Stimulated activated memory B cell treated with anti-CD40 and anti-IgM and Interleukin-4, amounts not matched to agents 10 μg/mL and 1 μg/mL and 100 μg/mL, for 72 hours (primary cell): ENCODE results near the gene SLC5A1.

ENCODE experiments used
- ATAC-seq: fragments of 150-1000 bp; cut with Tn5 transposase; 2 replicates; pipeline ENCODE4 v1.10.0; 2021
- H3K27ac Mint-ChIP-seq: one replicate; pipeline ENCODE4 v1.8.0; 2022; ENCODE audit warnings: mild to moderate bottlenecking, mixed read lengths
- H3K27me3 Mint-ChIP-seq: one replicate; pipeline ENCODE4 v1.8.0; 2022; ENCODE audit warnings: mixed read lengths
- H3K36me3 Mint-ChIP-seq: one replicate; pipeline ENCODE4 v1.8.0; 2022; ENCODE audit warnings: mixed read lengths
- H3K4me1 Mint-ChIP-seq: one replicate; pipeline ENCODE4 v1.8.0; 2022; ENCODE audit warnings: mixed read lengths
- H3K4me3 Mint-ChIP-seq: one replicate; pipeline ENCODE4 v1.8.0; 2022; ENCODE audit warnings: mild to moderate bottlenecking, moderate library complexity, mixed read lengths
- H3K9me3 Mint-ChIP-seq: one replicate; pipeline ENCODE4 v1.8.0; 2022; ENCODE audit warnings: mixed read lengths

Gene SLC5A1

DNA sequence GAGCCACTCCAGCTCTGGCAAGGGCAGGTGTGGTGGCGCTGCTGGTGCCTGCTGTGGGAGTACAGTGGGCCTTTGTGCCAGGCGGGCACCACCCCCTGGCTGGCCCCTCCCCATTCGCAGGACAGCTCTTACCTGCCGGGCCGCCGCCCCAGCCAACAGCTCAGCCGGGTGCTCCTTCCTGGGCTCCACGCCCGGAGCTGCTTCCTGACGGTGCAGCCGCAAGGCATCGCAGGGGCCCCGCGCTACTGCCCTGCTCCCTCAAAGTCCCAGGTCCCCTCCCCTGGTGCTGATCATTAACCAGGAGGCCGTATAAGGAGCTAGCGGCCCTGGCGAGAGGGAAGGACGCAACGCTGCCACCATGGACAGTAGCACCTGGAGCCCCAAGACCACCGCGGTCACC lies at the start of gene SLC5A1:
Gene SLC5A1 (plus strand): TSS at position 338 of the 400 bp plus-strand sequence. CDS start 21 bp downstream, at position 359.
- Mint-ChIP-seq H3K4me1 (no peaks in the 10 kb centered on the region), H3K9me3 (no peaks in the 10 kb centered on the region), H3K27me3 (peaks cover 67% of the 10 kb centered on the region), H3K36me3 (no peaks in the 10 kb centered on the region), H3K4me3 (no peak within 1 kb of the TSS), H3K27ac (no peak within 1 kb of the TSS)
- ATAC-seq: no peak

DNA sequence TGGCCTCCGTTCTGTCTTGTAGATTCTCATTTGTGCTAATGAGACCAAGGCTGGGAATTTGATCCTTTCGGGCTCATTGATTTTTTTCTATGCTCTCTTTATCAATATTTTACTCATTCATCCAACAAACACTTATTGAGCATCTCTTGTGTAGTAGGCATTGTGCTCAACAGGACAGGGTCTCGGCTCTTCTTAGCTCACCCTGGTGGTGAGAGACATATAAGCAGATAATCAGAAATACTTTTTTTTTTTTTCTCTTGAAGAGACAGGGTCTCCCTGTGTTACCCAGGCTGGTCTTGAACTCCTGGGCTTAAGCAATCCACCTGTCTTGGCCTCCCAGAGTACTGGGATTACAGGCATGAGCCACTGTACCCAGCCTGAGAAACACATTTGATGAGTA lies 48.0 kb upstream of the SLC5A1 start:
- ATAC-seq: no peak
- no peak overlapping the region for H3K4me3 Mint-ChIP-seq
- no peaks in the 10 kb centered on the region for H3K36me3 Mint-ChIP-seq
- H3K4me1 Mint-ChIP-seq: no peaks in the 10 kb centered on the region
- H3K27me3 Mint-ChIP-seq: peaks cover 26% of the 10 kb centered on the region
- H3K27ac Mint-ChIP-seq: no peak overlapping the region
- H3K9me3 Mint-ChIP-seq: no peaks in the 10 kb centered on the region

DNA sequence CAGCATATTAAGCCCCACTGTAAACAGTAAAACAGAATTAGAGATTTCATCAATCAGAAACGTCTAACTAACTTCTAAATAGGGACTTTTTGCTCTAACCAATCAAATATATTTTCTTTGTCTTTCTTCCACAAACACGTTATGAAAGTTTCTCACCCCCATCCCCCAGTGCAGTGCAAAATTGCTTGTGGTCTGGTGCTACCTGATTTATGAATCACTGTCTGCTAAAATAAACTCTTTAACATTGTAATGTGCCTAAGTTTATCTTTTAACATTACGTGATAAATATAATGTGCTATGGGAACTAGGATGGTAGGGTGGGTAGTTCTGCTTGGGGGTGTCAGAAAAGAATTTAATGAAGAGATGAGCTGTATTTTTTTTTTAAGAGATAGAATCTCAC lies 47.3 kb upstream of the SLC5A1 start:
- Mint-ChIP-seq H3K27me3 (peaks cover 26% of the 10 kb centered on the region), H3K4me3 (no peak overlapping the region), H3K4me1 (no peaks in the 10 kb centered on the region), H3K27ac (no peak overlapping the region), H3K36me3 (no peaks in the 10 kb centered on the region), H3K9me3 (no peaks in the 10 kb centered on the region)
- no peak for ATAC-seq

DNA sequence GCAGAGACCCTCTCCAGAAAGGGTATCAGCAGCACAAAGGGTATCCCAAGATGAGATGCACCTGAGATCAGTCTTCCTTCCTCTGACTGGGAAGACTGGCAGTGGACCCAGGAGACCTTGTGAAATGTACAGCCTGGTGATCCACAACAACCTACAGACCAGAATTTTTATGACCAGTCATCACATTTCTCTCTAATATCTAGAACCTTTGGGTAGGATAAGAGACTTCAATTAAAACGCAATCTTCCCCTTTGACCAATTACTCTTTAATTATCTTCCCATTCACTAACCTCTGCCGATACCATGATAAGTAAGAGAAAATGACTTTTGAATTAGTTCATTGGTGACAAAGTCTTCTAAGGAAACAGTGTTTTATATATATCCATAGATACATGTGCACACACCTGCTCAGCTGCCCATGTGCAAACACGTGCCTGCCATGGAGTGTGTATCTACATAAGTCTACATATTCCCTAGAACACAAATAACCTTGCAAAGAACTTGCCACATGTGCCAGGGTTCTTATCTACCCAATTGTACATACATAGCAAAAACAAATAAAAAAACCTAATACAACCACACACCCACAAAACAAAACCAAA lies 44.2 kb upstream of the SLC5A1 start:
- Mint-ChIP-seq H3K27me3 (peaks cover 29% of the 10 kb centered on the region), H3K4me1 (no peaks in the 10 kb centered on the region), H3K9me3 (peaks cover 2% of the 10 kb centered on the region), H3K36me3 (no peaks in the 10 kb centered on the region), H3K27ac (no peak overlapping the region), H3K4me3 (no peak overlapping the region)
- no peak for ATAC-seq

DNA sequence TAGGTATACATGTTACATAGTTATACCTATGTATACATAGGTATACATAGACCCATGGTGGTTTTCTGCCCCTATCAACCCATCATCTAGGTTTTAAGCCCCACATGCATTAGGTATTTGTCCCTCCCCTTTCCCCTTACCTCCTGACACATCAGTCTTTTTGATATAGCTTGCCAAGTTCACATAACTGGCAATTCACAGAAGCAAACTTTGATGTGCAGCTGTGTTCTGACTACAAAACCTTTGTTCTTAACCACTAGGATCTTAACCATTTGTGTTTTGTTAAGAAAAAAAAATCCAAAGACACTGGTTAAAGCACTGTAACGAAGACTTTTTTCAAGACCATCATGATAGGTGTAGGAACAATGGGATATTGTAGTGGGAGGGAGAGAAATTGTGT lies 42.9 kb upstream of the SLC5A1 start:
- H3K27ac Mint-ChIP-seq: no peak overlapping the region
- no peaks in the 10 kb centered on the region for H3K4me1 Mint-ChIP-seq
- H3K27me3 Mint-ChIP-seq: peaks cover 36% of the 10 kb centered on the region
- H3K36me3 Mint-ChIP-seq: no peaks in the 10 kb centered on the region
- H3K4me3 Mint-ChIP-seq: no peak overlapping the region
- peaks cover 2% of the 10 kb centered on the region for H3K9me3 Mint-ChIP-seq
- no peak for ATAC-seq

DNA sequence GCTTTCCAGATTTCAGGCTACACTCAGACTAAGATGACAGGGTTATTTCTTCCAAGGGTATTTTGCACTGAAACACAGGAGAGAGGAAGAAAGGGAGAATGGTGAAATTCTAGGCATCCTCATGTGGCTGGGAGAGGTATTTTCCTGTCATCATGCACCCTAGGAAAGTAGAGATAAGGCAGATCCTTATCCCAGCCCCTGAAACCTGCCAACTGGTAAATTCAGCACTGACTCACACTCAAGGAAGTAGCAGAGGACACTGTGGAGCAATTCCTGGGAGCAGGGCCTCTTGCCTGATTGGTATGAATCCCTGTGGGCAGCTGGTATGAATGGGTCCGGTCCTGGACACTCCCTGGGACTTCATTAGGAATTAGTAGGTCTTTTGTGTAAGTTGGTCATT lies 37.6 kb upstream of the SLC5A1 start:
- H3K4me1 Mint-ChIP-seq: no peaks in the 10 kb centered on the region
- ATAC-seq: no peak
- no peaks in the 10 kb centered on the region for H3K36me3 Mint-ChIP-seq
- no peak overlapping the region for H3K4me3 Mint-ChIP-seq
- H3K27ac Mint-ChIP-seq: no peak overlapping the region
- H3K9me3 Mint-ChIP-seq: peaks cover 2% of the 10 kb centered on the region
- H3K27me3 Mint-ChIP-seq: peaks cover 10% of the 10 kb centered on the region

DNA sequence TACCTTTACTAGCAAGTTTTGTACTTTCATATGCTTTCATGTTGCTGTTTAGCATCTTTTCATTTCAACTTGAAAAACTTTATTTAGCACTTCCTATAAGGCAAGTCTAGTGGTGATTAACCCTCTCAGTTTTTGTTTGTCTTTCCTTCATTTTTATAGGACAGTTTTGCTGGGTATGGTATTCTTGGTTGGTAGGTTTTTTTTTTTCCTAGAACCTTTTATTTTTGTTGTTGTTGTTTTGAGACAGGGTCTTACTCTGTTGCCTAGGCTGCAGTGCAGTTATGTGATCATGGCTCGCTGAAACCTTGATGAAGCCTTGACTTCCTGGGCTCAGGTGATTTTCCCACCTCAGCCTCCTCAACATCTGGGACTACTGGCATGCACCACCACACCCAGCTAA lies 29.9 kb upstream of the SLC5A1 start:
- Mint-ChIP-seq H3K36me3 (no peaks in the 10 kb centered on the region), H3K27ac (no peak overlapping the region), H3K27me3 (peaks cover 9% of the 10 kb centered on the region), H3K9me3 (peaks cover 15% of the 10 kb centered on the region), H3K4me1 (no peaks in the 10 kb centered on the region), H3K4me3 (no peak overlapping the region)
- no peak for ATAC-seq

DNA sequence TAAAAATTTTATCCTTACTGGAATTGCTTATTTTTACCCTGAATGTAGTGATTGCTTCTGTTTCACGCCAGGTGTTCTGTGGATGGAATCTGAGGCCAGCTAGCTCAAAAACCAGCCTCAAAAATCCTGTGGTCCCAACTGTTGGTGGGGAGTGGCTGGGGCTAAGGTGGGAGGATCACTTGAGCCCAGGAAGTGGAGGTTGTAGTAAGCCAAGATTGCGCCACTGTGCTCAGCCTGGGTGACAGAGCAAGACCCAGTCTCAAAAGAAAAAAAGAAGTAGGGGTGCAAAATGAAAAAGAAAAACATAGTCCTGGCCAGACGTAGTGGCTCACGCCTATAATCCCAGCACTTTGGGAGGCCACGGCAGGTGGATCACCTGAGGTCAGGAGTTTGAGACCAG lies 27.0 kb upstream of the SLC5A1 start:
- ATAC-seq: no peak
- Mint-ChIP-seq H3K4me1 (no peaks in the 10 kb centered on the region), H3K9me3 (peaks cover 22% of the 10 kb centered on the region), H3K4me3 (no peak overlapping the region), H3K27me3 (peaks cover 30% of the 10 kb centered on the region), H3K36me3 (no peaks in the 10 kb centered on the region), H3K27ac (no peak overlapping the region)

DNA sequence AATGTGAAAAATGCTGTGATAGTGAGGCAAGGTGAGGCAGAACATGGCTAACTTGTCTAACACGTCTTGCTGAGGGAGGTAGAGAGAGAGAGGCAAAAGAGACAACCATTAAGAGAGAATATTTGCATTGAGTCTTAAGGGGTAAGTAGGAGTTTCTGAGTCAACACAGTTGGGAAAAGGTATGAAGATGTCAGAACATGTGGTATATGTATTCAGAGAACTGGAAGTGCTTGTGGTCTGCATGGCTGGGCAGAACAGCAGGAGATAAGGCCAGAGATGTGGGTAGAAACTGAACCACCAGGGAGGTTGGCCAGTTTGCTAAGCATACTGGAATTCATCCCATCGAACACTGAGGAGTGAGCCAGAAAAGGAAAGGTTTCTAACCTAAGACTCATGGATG lies 25.0 kb upstream of the SLC5A1 start:
- no peaks in the 10 kb centered on the region for H3K4me1 Mint-ChIP-seq
- peaks cover 35% of the 10 kb centered on the region for H3K27me3 Mint-ChIP-seq
- no peak overlapping the region for H3K4me3 Mint-ChIP-seq
- H3K27ac Mint-ChIP-seq: no peak overlapping the region
- H3K36me3 Mint-ChIP-seq: no peaks in the 10 kb centered on the region
- peaks cover 11% of the 10 kb centered on the region for H3K9me3 Mint-ChIP-seq
- ATAC-seq: no peak

DNA sequence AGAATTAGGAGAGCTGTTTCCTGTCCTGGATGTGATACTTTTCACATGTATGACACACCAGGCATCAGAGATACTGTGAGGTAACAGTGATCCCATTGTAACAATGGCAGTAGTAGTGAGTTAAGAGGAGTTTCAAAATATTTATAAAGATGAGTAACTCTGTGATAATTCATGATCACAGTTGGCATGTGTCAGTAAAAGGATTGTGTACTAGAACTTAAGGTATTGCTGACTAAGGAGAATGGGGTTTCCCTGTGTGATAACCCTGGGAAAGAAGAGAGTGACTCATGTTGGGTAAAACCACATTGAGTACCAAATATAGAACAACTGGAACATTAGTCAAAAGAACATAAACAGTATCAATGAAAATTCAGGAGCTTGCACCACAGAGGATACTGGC lies 22.9 kb upstream of the SLC5A1 start:
- H3K36me3 Mint-ChIP-seq: no peaks in the 10 kb centered on the region
- H3K4me1 Mint-ChIP-seq: no peaks in the 10 kb centered on the region
- no peak for ATAC-seq
- no peak overlapping the region for H3K4me3 Mint-ChIP-seq
- H3K27ac Mint-ChIP-seq: no peak overlapping the region
- H3K9me3 Mint-ChIP-seq: peaks cover 11% of the 10 kb centered on the region
- H3K27me3 Mint-ChIP-seq: peaks cover 35% of the 10 kb centered on the region

DNA sequence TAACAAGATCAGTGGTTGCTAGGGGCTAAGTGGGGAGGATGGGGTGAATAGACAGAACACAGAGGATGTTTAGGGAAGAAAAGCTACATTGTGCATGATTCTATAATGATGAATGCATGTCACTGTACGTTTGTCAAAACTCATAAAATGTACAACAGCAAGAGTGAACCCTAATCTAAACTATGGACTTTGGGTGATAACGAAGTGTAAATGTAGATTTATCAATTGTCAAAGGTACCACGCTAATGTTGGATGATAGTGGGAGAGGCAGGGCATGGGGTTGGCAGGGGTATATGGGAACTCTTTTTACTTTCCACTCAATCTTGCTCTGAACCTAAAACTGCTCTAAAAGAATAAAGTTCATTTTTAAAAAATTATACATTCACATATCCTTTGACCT lies 21.3 kb upstream of the SLC5A1 start:
- no peak overlapping the region for H3K27ac Mint-ChIP-seq
- no peaks in the 10 kb centered on the region for H3K4me1 Mint-ChIP-seq
- no peak overlapping the region for H3K4me3 Mint-ChIP-seq
- H3K36me3 Mint-ChIP-seq: no peaks in the 10 kb centered on the region
- peaks cover 11% of the 10 kb centered on the region for H3K9me3 Mint-ChIP-seq
- ATAC-seq: no peak
- peaks cover 35% of the 10 kb centered on the region for H3K27me3 Mint-ChIP-seq

DNA sequence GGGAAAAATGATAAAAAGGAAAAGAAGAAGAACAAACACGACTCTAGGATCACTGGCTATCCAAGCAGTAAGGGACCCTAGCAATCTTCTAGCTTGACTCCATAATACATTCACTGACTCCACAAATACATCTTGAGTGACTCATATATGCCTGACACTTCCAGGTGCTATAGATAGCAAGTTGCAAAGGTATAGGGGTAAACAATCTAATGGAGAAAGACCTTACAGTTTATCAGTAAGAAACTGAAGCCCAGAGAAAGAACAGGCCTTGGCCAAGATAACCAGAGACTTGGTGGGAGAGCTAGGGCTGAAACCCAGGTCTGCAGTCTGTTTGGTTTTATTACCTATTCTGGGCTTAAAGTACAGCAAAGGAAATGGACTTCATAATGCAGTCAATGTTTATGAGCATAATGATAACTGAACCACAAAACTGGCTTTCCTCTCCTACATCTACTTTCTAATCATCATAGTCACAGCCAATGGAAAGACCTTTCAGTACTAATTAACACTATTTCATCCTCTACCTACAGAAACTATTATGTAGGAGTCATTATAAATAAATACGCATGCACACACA lies 19.7 kb upstream of the SLC5A1 start:
- Mint-ChIP-seq H3K4me3 (no peak overlapping the region), H3K36me3 (no peaks in the 10 kb centered on the region), H3K4me1 (no peaks in the 10 kb centered on the region), H3K27ac (no peak overlapping the region), H3K9me3 (peaks cover 7% of the 10 kb centered on the region), H3K27me3 (peaks cover 25% of the 10 kb centered on the region)
- ATAC-seq: no peak

DNA sequence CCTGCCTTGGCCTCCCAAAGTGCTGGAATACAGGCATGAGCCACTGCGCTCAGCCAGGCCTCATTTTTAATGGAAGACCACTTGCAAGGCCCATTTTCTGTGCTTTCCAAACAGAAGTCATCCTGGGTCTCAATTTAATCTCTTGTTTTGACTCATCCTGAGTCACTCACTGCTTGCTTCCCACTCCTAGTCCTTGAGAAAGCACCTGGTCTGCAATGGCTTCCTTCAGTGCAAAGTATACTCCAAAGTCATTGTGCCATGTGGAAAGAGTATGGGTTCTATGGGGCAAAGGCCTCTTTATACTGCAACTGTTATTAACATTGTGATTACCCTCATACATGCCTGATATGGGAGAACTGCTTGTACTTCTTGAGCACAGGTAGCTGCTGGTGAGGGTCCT lies 18.3 kb upstream of the SLC5A1 start:
- Mint-ChIP-seq H3K27ac (no peak overlapping the region), H3K27me3 (peaks cover 27% of the 10 kb centered on the region), H3K4me1 (no peaks in the 10 kb centered on the region), H3K9me3 (peaks cover 6% of the 10 kb centered on the region), H3K4me3 (no peak overlapping the region), H3K36me3 (no peaks in the 10 kb centered on the region)
- no peak for ATAC-seq

DNA sequence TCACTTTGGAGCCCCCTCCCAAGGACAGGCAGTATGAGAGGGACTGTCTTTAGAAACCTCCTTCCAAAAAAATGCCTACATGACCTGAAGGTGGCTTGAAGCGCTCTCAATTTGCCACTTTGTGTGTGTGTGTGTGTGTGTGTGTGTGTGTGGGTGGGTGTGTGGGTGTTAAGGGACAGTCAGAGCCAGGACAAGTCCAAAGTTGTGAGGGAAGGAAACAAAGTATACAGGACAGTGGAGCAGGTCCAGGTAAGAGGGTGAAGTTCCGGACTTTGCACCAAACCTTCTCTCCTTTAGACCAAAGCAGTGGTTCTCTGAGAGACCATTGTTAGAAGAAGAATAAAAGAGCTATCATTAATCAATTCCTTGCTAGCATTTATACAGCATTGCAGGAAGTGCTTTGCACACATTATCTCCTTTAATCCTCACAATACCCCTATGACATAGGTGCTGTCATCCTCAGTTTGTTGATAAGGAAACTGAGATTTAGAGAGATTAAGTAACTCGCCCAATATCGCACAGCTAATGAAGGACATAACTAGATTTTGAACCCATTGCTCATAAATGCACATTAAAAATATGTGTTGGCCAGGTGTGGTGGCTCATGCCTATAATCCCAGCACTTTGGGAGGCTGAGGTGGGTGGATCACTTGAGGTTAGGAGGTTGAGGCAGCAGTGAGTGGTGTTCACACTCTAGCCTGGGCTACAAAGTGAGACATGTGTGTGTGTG lies 12.4 kb upstream of the SLC5A1 start:
- H3K4me1 Mint-ChIP-seq: no peaks in the 10 kb centered on the region
- no peaks in the 10 kb centered on the region for H3K9me3 Mint-ChIP-seq
- no peak overlapping the region for H3K27ac Mint-ChIP-seq
- H3K27me3 Mint-ChIP-seq: peaks cover 17% of the 10 kb centered on the region
- H3K36me3 Mint-ChIP-seq: no peaks in the 10 kb centered on the region
- ATAC-seq: no peak
- no peak overlapping the region for H3K4me3 Mint-ChIP-seq

DNA sequence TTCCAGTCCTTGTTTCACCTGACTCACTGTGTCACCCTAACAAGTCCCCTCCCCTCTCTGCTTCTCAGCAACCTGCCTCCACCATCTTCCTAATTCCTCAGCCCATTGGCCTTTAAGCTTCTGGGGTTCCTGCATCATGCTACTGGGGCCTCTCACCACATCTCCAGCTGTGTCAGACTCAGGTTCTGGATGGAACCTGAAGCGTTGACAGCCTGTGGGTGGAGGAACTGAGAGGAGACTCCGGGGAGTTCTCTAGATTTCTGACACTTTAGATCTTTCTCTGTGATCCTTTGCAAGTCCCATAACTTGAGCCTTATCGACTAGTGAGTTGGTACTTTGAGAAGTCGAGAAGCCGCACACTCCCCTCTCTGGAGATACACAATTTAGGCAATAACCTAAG lies 11.6 kb upstream of the SLC5A1 start:
- Mint-ChIP-seq H3K4me3 (no peak overlapping the region), H3K9me3 (no peaks in the 10 kb centered on the region), H3K27ac (no peak overlapping the region), H3K4me1 (no peaks in the 10 kb centered on the region), H3K27me3 (peaks cover 22% of the 10 kb centered on the region), H3K36me3 (no peaks in the 10 kb centered on the region)
- no peak for ATAC-seq

DNA sequence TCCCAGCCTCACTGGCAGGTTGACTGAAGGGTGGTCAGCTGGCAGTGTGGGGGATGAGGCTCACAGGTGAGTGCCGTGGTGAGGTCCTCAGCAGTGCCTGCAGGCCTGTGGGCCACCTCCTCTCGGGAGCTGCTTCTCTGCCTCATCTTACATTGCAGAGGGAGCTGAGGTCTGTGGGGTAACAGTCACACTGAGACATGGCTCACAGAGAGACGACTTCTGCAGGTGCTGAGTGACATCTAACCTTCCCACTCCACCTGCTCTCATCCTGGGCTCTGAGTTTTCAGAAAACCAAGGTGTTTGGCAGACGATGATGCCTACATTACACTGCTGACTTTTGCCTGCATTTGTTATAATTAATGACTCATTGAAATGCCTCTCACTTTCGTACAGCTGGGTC lies 8.8 kb upstream of the SLC5A1 start:
- no peak for ATAC-seq
- H3K9me3 Mint-ChIP-seq: no peaks in the 10 kb centered on the region
- H3K4me3 Mint-ChIP-seq: no peak overlapping the region
- no peak overlapping the region for H3K27ac Mint-ChIP-seq
- no peaks in the 10 kb centered on the region for H3K36me3 Mint-ChIP-seq
- H3K27me3 Mint-ChIP-seq: peaks cover 28% of the 10 kb centered on the region
- H3K4me1 Mint-ChIP-seq: no peaks in the 10 kb centered on the region
